Activated B cell treated with CpG ODN at 0.5 μM for 24 hours (primary cell): ENCODE data around the gene GDE1. TPM values are rescaled to one million over a fixed set of nuclear protein-coding genes. Genes with fewer than 3 reads are reported as not detected.

Experiments used
- ATAC-seq: fragments of 200-7000 bp; cut with Tn5 transposase; one replicate; pipeline ENCODE4 v1.10.0; 2021; ENCODE audit warnings: low read depth, mild to moderate bottlenecking, moderate library complexity
- CTCF ChIA-PET: fragments of 350-600 bp; sonication (Branson Sonifier 250); formaldehyde crosslinking; loops from one replicate; lab custom pipeline; 2021; ENCODE audit warnings: antibody characterized with exemption; lab: Charles Lee
- POLR2A ChIA-PET: fragments of 350-600 bp; sonication (Branson Sonifier 250); formaldehyde crosslinking; loops from one replicate; lab custom pipeline; 2021; ENCODE audit warnings: antibody characterized with exemption; lab: Charles Lee
- DNase-seq: peaks from one replicate; pipeline ENCODE4 v3.0.0; 2022
- H3K27ac Mint-ChIP-seq: one replicate; pipeline ENCODE4 v1.8.0; 2020; ENCODE audit warnings: mixed read lengths
- H3K27me3 Mint-ChIP-seq: one replicate; pipeline ENCODE4 v1.8.0; 2021; ENCODE audit warnings: mixed read lengths
- H3K36me3 Mint-ChIP-seq: one replicate; pipeline ENCODE4 v1.8.0; 2021; ENCODE audit warnings: low read depth, mixed read lengths
- H3K4me1 Mint-ChIP-seq: one replicate; pipeline ENCODE4 v1.8.0; 2021; ENCODE audit warnings: mixed read lengths
- H3K4me3 Mint-ChIP-seq: one replicate; pipeline ENCODE4 v1.8.0; 2020; ENCODE audit warnings: mild to moderate bottlenecking, mixed read lengths
- H3K9me3 Mint-ChIP-seq: one replicate; pipeline ENCODE4 v1.8.0; 2020; ENCODE audit warnings: mixed read lengths
- CTCF ChIP-seq: fragments of 200-600 bp; IDR thresholded peaks from one replicate; pipeline ENCODE4 v1.8.0; 2022; ENCODE audit warnings: antibody characterized with exemption, mild to moderate bottlenecking
- intact Hi-C: fragments of 100-400 bp; cut with micrococcal nuclease; formaldehyde crosslinking; loops from one replicate; pipeline ENCODE4 v1.15.1; 2024
- total RNA-seq: library from RNA; stranded (reverse); gene quantifications from 2 replicates; pipeline ENCODE4 v1.2.3, GENCODE V29; 2022

The GDE1 gene
- total RNA-seq, 1 donor from 2014 or later, result 17.0 TPM

GRCh38 chr16:19523559-19524355 lies 1.9 kb upstream of the GDE1 start, which contains the start of gene CCP110:
Gene CCP110, plus strand, starts transcription at chr16:19523942. Its CDS starts 3,940 bp downstream, at chr16:19527882.
- Mint-ChIP-seq H3K4me3 (peak within 1 kb of the TSS; percentile 98), H3K4me1 (peaks cover 43% of the 10 kb centered on the region), H3K36me3 (peaks cover 13% of the 10 kb centered on the region), H3K27ac (peak within 1 kb of the TSS; percentile 92), H3K9me3 (no peaks in the 10 kb centered on the region), H3K27me3 (no peaks in the 10 kb centered on the region)
- POLR2A ChIA-PET, result interaction anchor here (0.5 to 2.8 kb wide), 10 partner anchors 11 to 733 kb away, joined by 3 to 52 read pairs (median 4); partner anchors contain the start of genes ARL6IP1, COQ7, IQCK and KNOP1
- ATAC-seq (peak; percentile 83), DNase-seq (peak; percentile 86)
- TF ChIP-seq CTCF, result no peak
- intact Hi-C loops, result loop anchor here (1.0 to 5.0 kb wide), 9 partner anchors 35 to 1217 kb away; partner anchors contain the start of genes ARL6IP1, COQ7, IQCK and KNOP1
- CTCF ChIA-PET, result interaction anchor here (0.6 to 2.0 kb wide), 6 partner anchors 10 to 32 kb away, joined by 3 to 7 read pairs (median 3); partner anchors contain the start of gene VPS35L

- CTCF ChIA-PET, result interaction anchor here (0.6 to 1.0 kb wide), 2 partner anchors 26 to 32 kb away, joined by 3 read pairs; partner anchors contain the start of gene VPS35L
- POLR2A ChIA-PET, result interaction anchor here (0.6 to 2.8 kb wide), 6 partner anchors 11 to 733 kb away, joined by 3 to 52 read pairs (median 5); partner anchors contain the start of genes ARL6IP1, COQ7, RPS15A and VPS35L
- DNase-seq (no peak), ATAC-seq (no peak)
- H3K27ac Mint-ChIP-seq, result no peak overlapping the region
- intact Hi-C loops, result loop anchor here (1.0 to 5.0 kb wide), 9 partner anchors 36 to 1218 kb away; partner anchors contain the start of genes ARL6IP1, COQ7, IQCK and KNOP1
- peaks cover 43% of the 10 kb centered on the region for H3K4me1 Mint-ChIP-seq
- H3K9me3 Mint-ChIP-seq, result no peaks in the 10 kb centered on the region
- no peak for TF ChIP-seq CTCF
- no peaks in the 10 kb centered on the region for H3K27me3 Mint-ChIP-seq
- H3K36me3 Mint-ChIP-seq, result peaks cover 9% of the 10 kb centered on the region
- H3K4me3 Mint-ChIP-seq, result no peak overlapping the region
Measured at GRCh38 chr16:19523184-19523558, 1.3 kb upstream of the GDE1 start.

GRCh38 chr16:19522760-19523159 lies 862 bp upstream of the GDE1 start:
- ChIA-PET CTCF (no interaction called here), POLR2A (interaction anchor here (1.1 to 2.8 kb wide), 2 partner anchors 32 to 429 kb away, joined by 12 to 52 read pairs; partner anchors contain the start of gene VPS35L)
- ATAC-seq, result no peak
- no peak overlapping the region for H3K4me3 Mint-ChIP-seq
- peaks cover 8% of the 10 kb centered on the region for H3K36me3 Mint-ChIP-seq
- peaks cover 43% of the 10 kb centered on the region for H3K4me1 Mint-ChIP-seq
- H3K27me3 Mint-ChIP-seq, result no peaks in the 10 kb centered on the region
- TF ChIP-seq CTCF, result no peak
- peak overlapping the region; percentile 89 for H3K27ac Mint-ChIP-seq
- intact Hi-C loops, result loop anchor here (1.0 to 5.0 kb wide), 9 partner anchors 36 to 1218 kb away; partner anchors contain the start of genes ARL6IP1, COQ7, IQCK and KNOP1
- DNase-seq, result no peak
- H3K9me3 Mint-ChIP-seq, result no peaks in the 10 kb centered on the region

GRCh38 chr16:19522397-19522732 lies 467 bp upstream of the GDE1 start:
- no peak for DNase-seq
- intact Hi-C loops, result loop anchor here (2.0 to 5.0 kb wide), 7 partner anchors 36 to 1218 kb away; partner anchors contain the start of genes IQCK, KNOP1, SMG1 and THUMPD1
- peaks cover 43% of the 10 kb centered on the region for H3K4me1 Mint-ChIP-seq
- ChIA-PET CTCF (no interaction called here), POLR2A (interaction anchor here (1.1 kb wide), 1 partner anchor 428 kb away, joined by 12 read pairs; no protein-coding TSS in a partner anchor)
- H3K4me3 Mint-ChIP-seq, result peak overlapping the region; percentile 95
- H3K27ac Mint-ChIP-seq, result peak overlapping the region; percentile 89
- no peaks in the 10 kb centered on the region for H3K27me3 Mint-ChIP-seq
- no peaks in the 10 kb centered on the region for H3K9me3 Mint-ChIP-seq
- H3K36me3 Mint-ChIP-seq, result peaks cover 11% of the 10 kb centered on the region
- no peak for TF ChIP-seq CTCF
- ATAC-seq, result no peak
